Measurements from ENCODE around the gene PELI1. TPM values are rescaled to one million over a fixed set of nuclear protein-coding genes. Genes with fewer than 3 reads are reported as not detected.

PELI1 gene
- total RNA-seq, 1 donor from 2014 or later: 46.4 TPM

DNA sequence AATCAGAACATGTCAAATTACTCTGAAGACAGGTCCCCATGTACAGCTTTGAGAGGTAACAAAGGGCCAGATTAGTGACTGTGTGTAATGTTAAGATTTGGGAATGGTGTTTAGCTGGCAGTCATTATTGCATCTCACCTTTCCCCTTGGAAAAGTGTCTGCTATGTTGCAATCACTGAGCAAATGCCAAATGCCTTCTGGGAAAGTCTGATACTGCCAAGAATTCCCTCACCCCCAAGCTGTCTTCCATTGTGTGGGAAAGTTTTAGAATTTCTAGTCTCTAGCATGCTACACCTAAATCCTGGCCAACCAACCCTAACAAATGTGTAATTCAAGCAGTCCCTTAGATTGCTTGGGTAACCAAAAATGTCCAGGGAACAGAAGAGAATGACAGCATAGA, 13.6 kb upstream of the PELI1 start:
- H3K9me3 Mint-ChIP-seq (ENCODE audit: unreplicated experiment): no peaks in the 10 kb centered on the region
- H3K4me1 Mint-ChIP-seq (ENCODE audit: unreplicated experiment): no peaks in the 10 kb centered on the region
- no peak overlapping the region for H3K27ac Mint-ChIP-seq (ENCODE audit: unreplicated experiment)

DNA sequence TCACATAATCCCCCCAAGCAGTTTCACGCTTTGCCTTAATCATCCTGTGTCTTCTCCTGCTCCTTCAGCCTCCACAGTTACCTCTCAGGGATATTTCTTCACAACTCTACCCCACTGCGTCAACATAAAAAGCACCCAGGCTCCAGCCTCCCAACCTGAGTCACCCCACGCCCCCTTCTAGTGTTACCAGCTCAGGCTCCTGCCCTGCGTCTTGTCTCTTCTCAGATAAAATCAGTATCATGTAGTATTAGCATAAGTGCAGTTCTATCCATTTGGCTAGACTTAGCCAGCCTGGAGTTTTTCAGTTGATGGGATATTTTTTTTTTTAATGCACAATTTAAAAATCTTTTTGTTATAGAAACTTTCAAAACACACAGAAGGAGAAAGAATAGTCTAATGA, 9.6 kb upstream of the PELI1 start:
- Mint-ChIP-seq H3K4me1 (ENCODE audit: unreplicated experiment) (no peaks in the 10 kb centered on the region), H3K4me3 (ENCODE audit: unreplicated experiment) (no peak overlapping the region), H3K36me3 (ENCODE audit: low read depth, unreplicated experiment) (no peaks in the 10 kb centered on the region), H3K9me3 (ENCODE audit: unreplicated experiment) (no peaks in the 10 kb centered on the region), H3K27me3 (ENCODE audit: unreplicated experiment) (no peaks in the 10 kb centered on the region), H3K27ac (ENCODE audit: unreplicated experiment) (no peak overlapping the region)
- DNase-seq (ENCODE audit: low spot score): no peak
- TF ChIP-seq CTCF (IDR thresholded peaks at IDR 0.05; ENCODE audit: unreplicated experiment): no peak

More for the DNA sequence above, 13.6 kb upstream of the PELI1 start:
- DNase-seq (ENCODE audit: low spot score): no peak
- no peak for TF ChIP-seq CTCF (IDR thresholded peaks at IDR 0.05; ENCODE audit: unreplicated experiment)
- Mint-ChIP-seq H3K4me3 (ENCODE audit: unreplicated experiment) (no peak overlapping the region), H3K27me3 (ENCODE audit: unreplicated experiment) (no peaks in the 10 kb centered on the region), H3K36me3 (ENCODE audit: low read depth, unreplicated experiment) (no peaks in the 10 kb centered on the region)

DNA sequence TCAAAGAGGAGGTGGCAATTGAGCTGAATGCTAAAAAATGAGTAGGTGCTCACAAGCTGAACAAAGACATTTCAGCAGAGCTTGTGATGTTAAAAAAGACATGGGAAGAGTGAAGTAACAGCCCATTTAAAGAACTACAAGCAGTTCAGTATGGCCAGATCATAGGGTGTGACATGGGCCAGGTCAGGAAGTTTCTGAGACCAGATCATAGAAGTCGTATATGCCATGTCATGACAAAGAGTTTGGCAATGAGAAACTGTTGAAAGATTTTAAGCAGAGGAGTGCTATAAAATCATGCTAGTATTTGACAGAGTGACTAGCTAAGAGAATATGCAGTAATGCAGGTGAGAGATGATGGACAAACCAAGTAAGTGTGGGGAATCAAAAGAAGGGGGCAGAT, 7.3 kb upstream of the PELI1 start:
- no peak overlapping the region for H3K27ac Mint-ChIP-seq (ENCODE audit: unreplicated experiment)
- no peak for TF ChIP-seq CTCF (IDR thresholded peaks at IDR 0.05; ENCODE audit: unreplicated experiment)
- no peaks in the 10 kb centered on the region for H3K9me3 Mint-ChIP-seq (ENCODE audit: unreplicated experiment)
- no peaks in the 10 kb centered on the region for H3K27me3 Mint-ChIP-seq (ENCODE audit: unreplicated experiment)
- H3K4me1 Mint-ChIP-seq (ENCODE audit: unreplicated experiment): no peaks in the 10 kb centered on the region
- DNase-seq (ENCODE audit: low spot score): no peak
- no peak overlapping the region for H3K4me3 Mint-ChIP-seq (ENCODE audit: unreplicated experiment)
- no peaks in the 10 kb centered on the region for H3K36me3 Mint-ChIP-seq (ENCODE audit: low read depth, unreplicated experiment)

DNA sequence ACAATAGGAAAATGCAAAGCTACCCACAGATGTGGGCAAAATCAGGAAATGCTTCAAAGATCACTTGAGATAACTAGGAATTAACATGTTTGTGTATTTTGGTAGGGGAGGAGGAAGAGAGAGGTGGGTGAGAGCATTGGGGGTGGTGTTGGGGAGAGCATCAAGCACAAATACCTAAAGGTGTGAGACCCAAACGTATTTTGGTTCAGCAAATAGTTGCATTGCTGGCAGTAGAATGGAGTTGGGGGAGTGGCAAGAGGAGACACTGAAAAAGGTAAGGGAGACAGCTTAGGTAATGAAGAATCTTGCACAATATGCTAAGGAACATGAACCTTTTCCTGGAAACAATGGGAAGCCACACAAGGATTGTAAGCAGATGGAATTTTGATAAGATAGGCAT, 1.5 kb upstream of the PELI1 start:
- TF ChIP-seq CTCF (IDR thresholded peaks at IDR 0.05; ENCODE audit: unreplicated experiment): no peak
- H3K27me3 Mint-ChIP-seq (ENCODE audit: unreplicated experiment): peaks cover 3% of the 10 kb centered on the region
- no peaks in the 10 kb centered on the region for H3K9me3 Mint-ChIP-seq (ENCODE audit: unreplicated experiment)
- no peak for DNase-seq (ENCODE audit: low spot score)
- H3K36me3 Mint-ChIP-seq (ENCODE audit: low read depth, unreplicated experiment): peaks cover 5% of the 10 kb centered on the region
- H3K4me1 Mint-ChIP-seq (ENCODE audit: unreplicated experiment): peaks cover 25% of the 10 kb centered on the region
- H3K4me3 Mint-ChIP-seq (ENCODE audit: unreplicated experiment): no peak overlapping the region
- no peak overlapping the region for H3K27ac Mint-ChIP-seq (ENCODE audit: unreplicated experiment)

DNA sequence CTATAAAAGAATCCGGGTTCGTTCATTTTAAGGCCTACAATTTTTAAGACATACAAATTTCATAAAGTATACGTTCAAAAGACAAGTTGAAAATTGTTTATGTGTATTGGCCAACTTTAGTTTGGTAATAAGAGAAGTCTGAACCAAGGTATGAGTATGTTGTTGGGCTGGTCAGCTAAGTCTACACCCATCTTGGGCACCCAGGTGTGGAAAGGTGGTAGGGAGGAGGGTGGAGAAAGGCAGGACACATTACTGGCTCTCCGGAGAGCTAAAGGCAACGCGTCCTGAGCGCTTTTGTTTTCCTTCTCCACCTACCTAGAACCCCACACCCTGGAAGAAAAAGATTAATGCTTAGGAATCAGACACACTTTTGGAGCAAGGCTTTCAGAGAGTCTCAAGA, 899 bp upstream of the PELI1 start:
- Mint-ChIP-seq H3K27me3 (ENCODE audit: unreplicated experiment) (peaks cover 3% of the 10 kb centered on the region), H3K4me1 (ENCODE audit: unreplicated experiment) (peaks cover 29% of the 10 kb centered on the region), H3K36me3 (ENCODE audit: low read depth, unreplicated experiment) (peaks cover 5% of the 10 kb centered on the region), H3K27ac (ENCODE audit: unreplicated experiment) (peak overlapping the region; percentile 97), H3K4me3 (ENCODE audit: unreplicated experiment) (peak overlapping the region; percentile 85), H3K9me3 (ENCODE audit: unreplicated experiment) (no peaks in the 10 kb centered on the region)
- no peak for TF ChIP-seq CTCF (IDR thresholded peaks at IDR 0.05; ENCODE audit: unreplicated experiment)
- DNase-seq (ENCODE audit: low spot score): no peak

All from endothelial cell (in vitro differentiated cells).